GM21619 (cell line): ENCODE results near the gene NUSAP1.
"Not testable (repeated sequence)": the region's sequence is repeated elsewhere in the genome, so short reads cannot be mapped to it uniquely, and the experiment has no call there.

Experiments
- ATAC-seq: cut with Tn5 transposase; IDR thresholded peaks from one replicate; pipeline ENCODE4 v1.9.1; 2021; ENCODE audit not compliant: unreplicated experiment

Gene NUSAP1

GRCh38 chr15:41411441-41411840, 78.8 kb downstream of the NUSAP1 start:
- ATAC-seq = no peak

GRCh38 chr15:41416128-41416741, 83.6 kb downstream of the NUSAP1 start:
- no peak for ATAC-seq

GRCh38 chr15:41416742-41417417, 84.2 kb downstream of the NUSAP1 start, which contains the start of gene RTF1:
Gene RTF1, plus strand, starts transcription at chr15:41417095. Its CDS starts 21 bp downstream, at chr15:41417116.
- peak; percentile 73 for ATAC-seq

GRCh38 chr15:41417418-41418195, 84.9 kb downstream of the NUSAP1 start:
- peak; percentile 38 for ATAC-seq

GRCh38 chr15:41423979-41424659, 91.4 kb downstream of the NUSAP1 start:
- peak; percentile 80 for ATAC-seq

GRCh38 chr15:41424809-41425208, 92.1 kb downstream of the NUSAP1 start:
- no peak for ATAC-seq

GRCh38 chr15:41425907-41426306, 93.2 kb downstream of the NUSAP1 start:
- ATAC-seq = not testable (repeated sequence)

GRCh38 chr15:41429003-41429890, 96.6 kb downstream of the NUSAP1 start:
- peak; percentile 89 for ATAC-seq
